GM18951 (cell line): ENCODE data around the gene SDK1.

Source experiments
- POLR2A ChIP-seq: IDR thresholded peaks from 4 replicates; pipeline ENCODE4 v1.6.1; 2011; ENCODE audit warnings: mild to moderate bottlenecking; ENCODE audit not compliant: insufficient read length, insufficient read depth; ENCODE audit errors: extremely low read depth
- in situ Hi-C: fragments of 300-500 bp; cut with MboI; formaldehyde crosslinking; loops from one replicate; pipeline ENCODE4 v1.12.0; 2022; ENCODE audit warnings: low sequenced_read_pairs, mixed read lengths, inconsistent platforms; ENCODE audit not compliant: unreplicated experiment

SDK1 gene

GRCh38 chr7:3844540-3845151, 543.6 kb downstream of the SDK1 start:
- no peak for TF ChIP-seq POLR2A
- in situ Hi-C loops, result no loop called here

DNA sequence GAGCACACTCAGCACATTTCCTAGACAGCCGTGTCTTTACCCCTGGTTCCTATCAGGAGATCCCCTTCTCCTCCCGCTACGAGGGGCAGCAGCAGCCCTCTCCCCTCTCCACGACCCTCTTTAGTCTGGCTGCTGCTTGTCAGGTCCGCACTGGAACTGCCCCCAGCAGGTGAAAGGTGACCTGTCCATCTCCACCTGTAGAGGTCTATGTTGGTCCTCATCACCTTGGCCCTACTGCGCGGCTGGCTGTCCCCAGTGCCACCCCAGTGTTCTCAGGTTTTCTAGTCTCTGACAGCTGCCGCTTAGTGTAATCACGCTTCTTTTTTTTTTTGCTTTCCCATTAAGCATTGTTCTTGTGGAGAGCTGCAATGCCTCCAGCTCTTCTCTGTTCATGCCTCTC, 545.7 kb downstream of the SDK1 start:
- in situ Hi-C loops, result no loop called here
- TF ChIP-seq POLR2A, result no peak

GRCh38 chr7:3847336-3847735, 546.3 kb downstream of the SDK1 start:
- no peak for TF ChIP-seq POLR2A

DNA sequence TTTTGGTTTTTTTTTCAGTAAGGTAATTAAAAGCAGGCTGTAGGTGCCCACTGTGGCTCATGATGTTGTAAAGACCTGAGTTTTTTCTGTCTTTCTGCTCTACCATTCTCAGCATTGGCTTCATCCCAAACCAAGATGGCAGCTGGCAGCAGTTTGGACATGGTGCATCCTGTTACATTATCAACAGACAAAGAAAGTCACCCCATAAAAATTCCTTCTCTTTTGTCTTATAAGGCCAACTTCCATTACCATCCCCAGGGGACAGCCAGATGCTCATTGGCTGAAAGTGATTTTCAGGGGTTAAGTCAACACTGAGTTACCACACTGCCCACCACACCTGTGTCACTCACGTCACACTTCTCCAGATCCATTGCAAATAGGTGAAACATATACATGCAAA, 558.4 kb downstream of the SDK1 start:
- in situ Hi-C loops, result no loop called here
- TF ChIP-seq POLR2A, result no peak

More at GRCh38 chr7:3847336-3847735, 546.3 kb downstream of the SDK1 start:
- in situ Hi-C loops, result no loop called here

GRCh38 chr7:3860932-3861331, 559.9 kb downstream of the SDK1 start:
- TF ChIP-seq POLR2A, result no peak
- in situ Hi-C loops, result no loop called here

DNA sequence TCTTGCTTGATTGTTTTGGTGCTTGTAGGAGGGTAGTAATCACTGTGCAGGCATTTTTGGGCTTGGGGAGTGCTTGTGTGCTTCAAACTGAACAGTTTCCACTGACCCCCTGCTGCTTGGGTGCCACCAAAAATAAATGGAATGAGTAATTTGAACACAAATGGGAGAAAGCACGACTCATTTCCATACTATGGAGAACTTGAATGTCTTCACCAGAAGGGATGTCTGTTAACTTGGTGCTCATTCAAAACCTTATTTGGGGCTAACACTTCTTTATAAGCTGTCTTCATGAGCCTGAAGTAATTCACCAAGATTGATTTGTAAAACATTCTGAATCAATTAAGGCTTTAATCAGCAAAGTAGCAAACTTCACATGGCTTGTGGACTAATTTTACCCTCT, 560.3 kb downstream of the SDK1 start:
- no peak for TF ChIP-seq POLR2A
- in situ Hi-C loops, result no loop called here

DNA sequence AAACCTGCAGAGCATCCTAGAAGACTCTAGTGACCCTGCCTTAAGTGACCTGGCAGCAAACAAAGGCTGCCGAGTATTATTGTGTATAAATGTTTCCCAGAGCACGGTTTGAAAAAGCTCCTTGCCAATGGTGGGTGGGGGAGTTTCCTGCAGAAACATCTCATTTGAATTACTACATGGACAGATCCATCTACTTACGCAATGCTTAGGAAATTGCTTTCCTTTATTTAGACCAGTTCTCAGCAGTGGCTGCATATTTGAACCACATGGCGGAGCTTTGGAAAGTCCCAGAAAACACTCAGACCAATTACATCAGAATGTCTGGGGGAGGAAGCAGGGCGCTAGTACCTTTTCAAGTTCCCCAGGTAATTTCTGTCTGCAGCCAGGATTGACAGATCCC, 560.9 kb downstream of the SDK1 start:
- TF ChIP-seq POLR2A, result no peak
- in situ Hi-C loops, result no loop called here

DNA sequence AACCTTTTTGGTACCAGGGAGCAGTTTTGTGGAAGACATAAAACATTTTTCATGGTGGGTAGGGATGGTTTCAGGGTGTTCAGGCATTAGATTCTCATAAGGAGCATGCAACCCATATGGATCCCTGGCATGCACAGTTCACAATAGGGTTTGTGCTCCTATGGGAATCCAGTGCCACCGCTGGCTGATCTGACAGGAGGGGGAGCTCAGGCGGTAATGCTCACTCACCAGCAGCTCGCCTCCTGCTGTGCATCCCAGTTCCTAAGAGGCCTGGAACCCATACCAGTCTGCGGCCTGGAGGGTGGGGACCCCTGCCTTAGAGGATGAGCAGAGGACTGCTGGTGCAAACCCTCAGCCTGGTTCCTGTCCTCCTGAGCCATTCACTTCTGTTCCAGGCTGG, 561.7 kb downstream of the SDK1 start:
- no peak for TF ChIP-seq POLR2A
- in situ Hi-C loops, result no loop called here

DNA sequence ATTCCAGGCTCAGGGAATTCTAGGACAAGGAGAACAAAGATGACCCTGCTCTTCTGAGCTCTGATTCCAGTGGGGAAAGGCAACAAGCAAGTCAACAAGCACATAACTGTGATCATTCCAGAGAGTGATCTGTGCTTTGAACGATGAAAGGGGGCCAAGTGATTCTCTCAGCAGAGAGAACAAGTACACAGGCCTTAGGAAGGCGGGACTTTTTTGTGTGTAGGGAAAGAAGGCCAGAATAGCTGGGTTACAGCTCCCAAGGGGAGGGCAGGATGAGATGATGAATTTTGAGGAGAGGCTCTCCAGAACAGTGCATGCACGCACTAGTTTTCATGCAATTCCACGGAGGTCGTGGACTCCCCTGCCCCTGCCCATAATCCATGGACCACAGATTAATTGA, 565.2 kb downstream of the SDK1 start:
- TF ChIP-seq POLR2A, result no peak

DNA sequence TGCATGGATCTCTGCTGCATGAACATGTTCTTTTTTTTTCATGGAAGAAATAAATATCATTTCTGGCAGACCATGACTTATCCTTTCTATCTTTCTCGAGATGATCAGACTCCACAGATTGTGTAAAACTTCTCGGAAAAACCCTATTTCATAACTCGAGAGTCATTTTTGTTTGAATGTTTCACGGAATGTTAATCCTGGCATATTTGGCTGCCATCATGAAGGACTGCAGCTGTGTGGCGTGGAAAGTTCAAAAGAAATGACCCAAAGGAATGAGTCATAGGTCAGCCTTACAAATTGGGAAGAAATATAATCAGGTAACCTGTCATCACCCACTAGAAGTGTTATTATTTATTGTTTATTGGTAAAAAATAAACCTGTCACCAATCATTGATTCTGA, 566.8 kb downstream of the SDK1 start:
- no peak for TF ChIP-seq POLR2A
- in situ Hi-C loops, result no loop called here

More for the DNA sequence above, 565.2 kb downstream of the SDK1 start:
- in situ Hi-C loops, result no loop called here

GRCh38 chr7:3879355-3880075, 578.5 kb downstream of the SDK1 start:
- in situ Hi-C loops, result loop anchor here (25.0 kb wide), 1 partner anchor 567 kb away; the partner anchor contains the start of gene SDK1
- TF ChIP-seq POLR2A, result no peak

DNA sequence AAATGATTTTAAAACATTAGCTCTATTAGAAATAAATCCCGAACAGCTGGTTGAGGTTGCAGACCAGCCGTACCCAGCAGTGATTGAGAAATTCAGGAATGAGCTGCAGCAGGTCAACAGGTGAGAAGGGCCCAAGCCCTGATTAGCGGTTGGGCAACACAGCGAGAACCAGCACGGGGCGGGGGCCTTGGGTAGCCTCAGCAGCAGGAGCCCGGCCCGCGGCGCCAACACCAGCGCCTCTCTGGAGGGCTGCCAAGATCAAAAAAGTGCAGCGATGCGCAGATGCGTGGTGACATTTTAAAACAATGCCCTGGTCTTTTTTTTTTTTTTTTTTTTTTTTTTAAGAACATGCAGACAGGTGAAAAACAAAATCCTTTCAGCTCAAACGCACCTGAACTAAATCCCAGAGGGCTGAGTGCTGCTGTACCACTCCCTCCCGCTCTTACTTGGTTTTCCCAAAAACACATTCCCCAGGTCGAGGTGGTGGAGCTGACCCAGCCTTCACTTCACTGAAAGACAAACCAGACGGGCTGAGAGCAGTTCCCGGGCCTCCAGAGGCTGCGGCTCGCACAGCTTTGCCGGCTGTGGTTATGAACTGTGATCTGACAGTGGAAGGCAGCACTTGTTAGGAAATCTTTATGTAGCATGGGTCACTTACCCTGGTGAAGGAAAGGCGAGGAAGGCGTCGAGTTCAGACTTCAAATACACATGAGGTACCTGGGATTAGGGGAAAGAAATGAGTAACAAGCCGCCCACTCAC, 579.4 kb downstream of the SDK1 start:
- TF ChIP-seq POLR2A, result no peak
- in situ Hi-C loops, result loop anchor here (25.0 kb wide), 1 partner anchor 568 kb away; the partner anchor contains the start of gene SDK1

- no peak for TF ChIP-seq POLR2A
- in situ Hi-C loops, result loop anchor here (25.0 kb wide), 1 partner anchor 570 kb away; the partner anchor contains the start of gene SDK1
Observed at GRCh38 chr7:3882782-3883181, 581.7 kb downstream of the SDK1 start.

DNA sequence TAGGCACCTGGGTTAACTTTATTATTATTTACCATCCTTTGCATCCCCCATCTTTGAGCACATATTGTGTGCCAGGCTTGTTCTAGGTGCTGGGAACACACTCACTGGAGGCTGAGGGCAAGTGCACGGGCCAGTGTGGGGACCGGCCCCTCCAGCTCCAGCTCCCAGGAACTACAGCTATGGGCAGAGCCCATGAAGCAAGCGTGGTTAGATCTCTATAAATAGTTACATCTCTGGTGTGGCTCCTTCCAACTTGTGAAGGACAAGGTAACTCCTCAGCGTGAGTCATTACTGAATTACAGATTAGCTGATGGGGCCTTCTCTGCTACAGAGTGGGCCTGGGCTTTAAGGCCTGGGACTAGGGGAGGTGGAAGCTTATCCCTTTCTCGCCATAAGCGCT, 583.5 kb downstream of the SDK1 start:
- in situ Hi-C loops, result loop anchor here (25.0 kb wide), 1 partner anchor 572 kb away; the partner anchor contains the start of gene SDK1
- no peak for TF ChIP-seq POLR2A
